NCI-H1417 treated with DMSO at 0.1 percent for 48 hours (cell line): Measurements from ENCODE around the gene RBM17.
"Not testable (repeated sequence)": the region's sequence is repeated elsewhere in the genome, so short reads cannot be mapped to it uniquely, and the experiment has no call there.

ENCODE experiments used
- DNase-seq: peaks from one replicate; lab custom pipeline; 2025; lab: John Stamatoyannopoulos, UW

Gene RBM17

DNA sequence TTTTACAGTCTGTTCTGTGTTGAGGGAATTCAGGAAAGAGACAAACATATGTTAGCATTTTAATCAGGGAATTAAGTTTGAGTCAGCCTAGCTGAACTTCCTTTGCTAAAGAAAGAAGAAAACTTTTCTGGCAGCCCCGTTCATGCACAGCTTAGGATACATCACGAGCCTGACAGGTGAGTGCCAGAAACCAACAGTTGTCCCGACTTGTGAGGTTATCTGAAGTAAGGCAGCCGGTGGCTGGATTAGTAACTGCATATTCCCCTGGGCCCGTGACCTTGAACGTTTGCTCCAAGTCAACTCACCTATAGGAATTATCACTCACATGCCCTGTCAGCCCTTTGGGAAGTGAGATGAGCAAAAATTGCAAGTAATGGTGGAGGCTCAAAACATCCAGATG is 24.1 kb downstream of the RBM17 start:
- DNase-seq, result no peak

GRCh38 chr10:6114299-6114698 is 25.5 kb downstream of the RBM17 start:
- DNase-seq, result no peak

GRCh38 chr10:6114805-6115341 is 26.0 kb downstream of the RBM17 start:
- DNase-seq, result no peak

DNA sequence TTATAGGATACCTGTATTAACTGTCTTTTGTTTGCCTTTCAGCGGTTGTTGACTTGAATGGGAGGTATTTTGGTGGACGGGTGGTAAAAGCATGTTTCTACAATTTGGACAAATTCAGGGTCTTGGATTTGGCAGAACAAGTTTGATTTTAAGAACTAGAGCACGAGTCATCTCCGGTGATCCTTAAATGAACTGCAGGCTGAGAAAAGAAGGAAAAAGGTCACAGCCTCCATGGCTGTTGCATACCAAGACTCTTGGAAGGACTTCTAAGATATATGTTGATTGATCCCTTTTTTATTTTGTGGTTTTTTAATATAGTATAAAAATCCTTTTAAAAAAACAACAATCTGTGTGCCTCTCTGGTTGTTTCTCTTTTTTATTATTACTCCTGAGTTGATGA is 26.6 kb downstream of the RBM17 start:
- no peak for DNase-seq

- no peak for DNase-seq
Observed at GRCh38 chr10:6115824-6116350, 27.1 kb downstream of the RBM17 start.

GRCh38 chr10:6116806-6117205 is 28.0 kb downstream of the RBM17 start:
- no peak for DNase-seq

DNA sequence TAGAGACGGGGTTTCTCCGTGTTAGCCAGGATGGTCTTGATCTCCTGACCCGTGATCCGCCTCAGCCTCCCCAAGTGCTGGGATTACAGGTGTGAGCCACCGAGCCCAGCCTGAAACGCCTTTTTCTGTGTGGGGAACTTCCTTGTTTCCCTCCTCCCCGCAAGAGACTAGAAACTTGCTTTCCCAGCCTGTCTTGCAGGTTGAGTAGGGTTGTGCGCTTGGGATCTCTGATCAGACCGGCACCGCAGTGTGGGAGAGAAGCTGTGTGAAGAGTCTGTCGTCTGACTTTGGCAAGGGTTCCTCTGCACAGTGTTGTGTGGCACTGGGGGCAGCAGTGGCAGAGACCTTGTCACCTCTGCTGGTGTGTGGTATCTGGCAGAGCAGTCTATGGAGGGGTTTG is 28.9 kb downstream of the RBM17 start:
- DNase-seq, result no peak

DNA sequence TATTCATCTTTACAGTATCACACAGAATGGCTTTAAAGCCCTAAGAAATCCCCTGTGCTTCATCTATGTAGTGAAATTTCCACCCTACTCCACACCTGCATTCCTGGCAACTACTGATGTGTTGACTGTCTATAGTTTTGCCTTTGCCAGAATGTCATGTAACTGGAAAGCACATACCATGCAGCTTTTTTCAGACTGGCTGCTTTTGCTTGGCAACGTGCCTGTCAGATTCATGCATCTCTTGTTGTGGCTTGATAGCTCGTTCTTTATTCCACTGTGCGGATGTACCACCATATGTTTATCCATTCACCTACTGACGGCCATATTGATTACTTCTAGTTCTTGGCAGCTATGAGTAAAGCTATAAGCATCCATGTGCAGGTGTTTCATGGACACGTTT is 30.6 kb downstream of the RBM17 start:
- DNase-seq, result no peak

DNA sequence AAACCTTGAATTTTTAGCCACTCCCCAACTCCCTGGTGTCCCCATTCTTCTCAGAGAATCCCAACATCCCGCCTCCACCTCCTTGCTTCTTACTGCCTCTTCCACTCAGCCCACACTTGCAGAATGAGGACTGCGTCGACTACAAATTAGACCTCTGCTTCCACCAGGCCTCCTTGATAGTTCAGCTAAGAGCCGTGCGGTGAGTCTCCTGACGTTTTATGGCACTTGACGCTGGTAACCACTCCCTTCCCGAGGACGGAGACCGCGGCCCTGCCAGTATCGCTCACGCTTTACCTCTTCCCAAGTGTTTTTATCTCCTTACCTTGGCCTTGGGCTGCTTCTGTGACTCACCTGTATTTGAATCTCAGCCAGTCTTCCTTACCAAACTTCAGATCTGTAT is 31.1 kb downstream of the RBM17 start:
- DNase-seq, result no peak

DNA sequence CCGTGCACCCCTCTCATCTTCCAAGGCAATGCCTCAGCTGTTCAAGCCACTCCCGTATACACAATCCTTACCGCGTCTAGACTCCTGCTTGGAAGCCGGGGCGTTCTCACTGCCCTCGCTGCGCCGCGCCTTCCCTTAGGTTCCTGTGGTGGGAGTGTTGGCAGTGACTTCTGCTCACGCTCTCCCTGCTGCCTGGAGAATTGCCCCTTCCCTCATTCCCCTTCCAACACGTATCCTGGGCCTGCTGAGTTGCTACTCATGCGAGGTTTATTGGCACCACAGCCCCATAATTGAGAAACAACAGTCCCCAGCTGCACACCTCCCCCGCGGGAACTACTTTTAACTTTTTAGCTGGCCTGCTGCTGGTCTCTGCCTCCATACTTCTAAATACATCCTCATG is 31.9 kb downstream of the RBM17 start:
- no peak for DNase-seq

- DNase-seq, result no peak
Observed at GRCh38 chr10:6121146-6121545, 32.3 kb downstream of the RBM17 start.

DNA sequence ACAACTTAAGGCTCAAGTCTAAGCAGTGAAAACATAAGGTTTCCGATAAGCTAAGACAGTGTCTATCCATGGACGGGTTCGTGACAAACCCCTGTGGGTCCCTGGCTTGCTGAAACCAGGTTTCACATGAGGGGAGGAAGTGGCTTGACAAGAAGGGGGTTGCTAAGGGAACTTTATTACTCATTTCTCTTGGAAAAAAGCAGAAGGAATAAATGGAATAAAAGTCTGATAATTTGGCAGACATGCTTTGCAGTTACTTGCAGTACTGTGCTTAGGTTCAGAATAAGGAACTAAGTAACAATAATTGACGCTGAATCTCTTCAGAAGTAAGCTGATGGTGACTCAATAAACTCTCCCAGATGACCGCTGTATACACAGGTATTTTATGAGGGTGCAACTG is 34.7 kb downstream of the RBM17 start:
- DNase-seq, result no peak

- DNase-seq, result no peak
Observed at GRCh38 chr10:6124666-6125065, 35.8 kb downstream of the RBM17 start.

- DNase-seq, result not testable (repeated sequence)
Observed at GRCh38 chr10:6127461-6127860, 38.6 kb downstream of the RBM17 start.

DNA sequence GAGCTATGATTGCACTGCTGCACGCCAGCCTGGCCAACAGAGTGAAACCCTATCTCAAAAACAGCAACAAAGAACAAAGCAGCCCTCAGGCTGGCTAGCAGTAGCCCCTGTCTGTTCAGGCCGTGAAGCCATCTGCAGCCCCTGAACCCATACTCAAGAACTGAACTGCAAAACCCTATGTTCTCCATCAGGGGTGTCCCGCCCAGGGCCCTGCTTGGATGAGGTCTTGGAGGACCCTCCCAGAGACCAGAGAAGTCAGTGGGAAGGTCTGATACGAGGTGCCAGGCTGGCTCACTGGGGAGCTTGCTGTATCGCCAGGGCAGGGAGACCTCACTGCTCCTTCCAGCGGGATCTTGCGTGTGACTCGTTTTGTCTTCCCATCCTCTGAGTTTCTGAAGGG is 39.3 kb downstream of the RBM17 start:
- DNase-seq, result no peak

- no peak for DNase-seq
Observed at GRCh38 chr10:6128591-6129251, 39.9 kb downstream of the RBM17 start.

DNA sequence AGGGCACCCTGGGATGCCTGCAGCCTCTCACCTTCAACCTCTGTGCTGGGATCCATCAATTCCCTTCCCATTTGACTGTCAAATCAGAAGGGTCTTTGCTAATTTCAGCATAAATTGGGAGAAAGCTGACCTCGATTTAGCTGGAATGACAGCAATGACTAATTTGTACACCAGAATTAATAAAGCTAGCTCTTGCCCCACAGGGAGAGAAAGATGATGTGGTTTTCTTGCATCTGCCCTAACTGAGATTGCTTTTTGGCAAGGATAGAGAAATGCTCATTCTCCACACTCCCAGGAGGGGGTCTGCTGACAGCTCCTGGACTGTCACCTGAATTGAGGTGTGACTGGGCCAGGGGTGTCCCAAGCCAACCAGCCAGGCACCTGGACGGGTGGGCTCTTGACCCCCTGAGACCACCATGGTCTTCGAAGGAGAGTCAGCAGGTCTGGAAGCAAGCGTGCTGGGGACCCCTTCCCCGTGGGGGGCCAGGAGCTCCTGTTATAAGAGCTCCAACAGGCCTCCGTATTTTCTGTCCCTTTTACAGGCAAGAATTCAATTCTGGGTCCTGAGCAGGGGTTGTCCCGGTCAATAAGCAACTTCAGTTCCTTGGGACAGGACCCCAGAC is 42.1 kb downstream of the RBM17 start:
- DNase-seq, result no peak

GRCh38 chr10:6133331-6134098 is 44.7 kb downstream of the RBM17 start:
- no peak for DNase-seq

DNA sequence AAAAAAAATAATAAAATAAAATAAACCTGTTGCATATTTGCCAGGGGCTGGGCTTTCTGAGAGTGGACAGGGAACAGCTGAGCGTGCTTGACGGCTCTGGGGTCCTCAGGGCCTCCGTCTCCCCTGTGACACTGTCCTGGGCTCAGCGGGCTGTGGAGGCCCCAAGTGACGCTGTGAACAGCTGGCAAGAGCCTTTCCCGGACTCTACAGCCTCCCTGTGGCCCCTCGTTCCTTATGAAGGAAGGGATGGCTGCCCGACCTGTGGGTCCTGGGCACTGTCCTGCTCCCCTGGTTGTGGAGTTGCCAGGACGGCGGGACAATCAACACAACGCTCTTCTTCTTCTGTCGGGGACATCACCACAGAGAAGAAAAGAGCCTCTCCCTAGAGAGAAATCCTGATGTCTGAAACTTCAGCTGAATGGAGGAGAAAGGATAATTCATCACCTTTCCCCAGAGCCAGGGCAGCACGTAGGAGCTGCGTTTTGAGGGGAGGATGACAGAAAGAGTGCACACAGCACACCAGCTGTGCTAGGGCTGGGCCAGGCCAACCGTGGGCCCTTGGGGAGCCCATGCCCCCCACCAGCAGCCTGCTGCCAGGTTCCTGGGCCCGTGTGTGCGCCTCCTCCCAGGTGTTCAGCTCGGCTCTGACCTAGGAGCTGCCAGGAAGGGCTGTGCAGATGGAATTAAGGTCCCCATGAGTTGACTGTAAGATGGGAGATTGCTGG is 45.4 kb downstream of the RBM17 start:
- no peak for DNase-seq

DNA sequence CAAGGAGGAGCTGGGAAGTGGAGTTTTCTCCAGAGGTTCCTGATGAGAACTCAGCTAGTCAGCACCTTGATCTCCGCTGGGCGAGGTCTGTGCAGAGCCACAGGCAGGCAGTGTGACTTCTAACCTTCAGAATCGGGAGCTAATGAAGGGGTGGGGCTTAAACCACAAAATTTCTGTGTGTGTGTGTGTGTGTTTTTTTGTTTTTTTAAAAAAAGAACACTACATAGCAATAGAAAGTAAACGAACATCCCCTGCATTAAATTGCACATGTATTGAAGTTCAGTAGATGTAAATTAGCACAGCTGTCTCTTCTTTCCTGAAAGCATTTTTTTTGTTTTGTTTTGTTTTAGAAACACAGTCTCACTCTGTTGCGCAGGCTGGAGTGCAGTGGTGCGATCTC is 46.2 kb downstream of the RBM17 start:
- DNase-seq, result no peak

- no peak for DNase-seq
Observed at GRCh38 chr10:6135589-6136168, 46.8 kb downstream of the RBM17 start.
